ENCODE measurements around the gene RHOH.

GRCh38 chr4:40256329-40256728 lies 59.5 kb downstream of the RHOH start:
- TF ChIP-seq, protein P1, sequence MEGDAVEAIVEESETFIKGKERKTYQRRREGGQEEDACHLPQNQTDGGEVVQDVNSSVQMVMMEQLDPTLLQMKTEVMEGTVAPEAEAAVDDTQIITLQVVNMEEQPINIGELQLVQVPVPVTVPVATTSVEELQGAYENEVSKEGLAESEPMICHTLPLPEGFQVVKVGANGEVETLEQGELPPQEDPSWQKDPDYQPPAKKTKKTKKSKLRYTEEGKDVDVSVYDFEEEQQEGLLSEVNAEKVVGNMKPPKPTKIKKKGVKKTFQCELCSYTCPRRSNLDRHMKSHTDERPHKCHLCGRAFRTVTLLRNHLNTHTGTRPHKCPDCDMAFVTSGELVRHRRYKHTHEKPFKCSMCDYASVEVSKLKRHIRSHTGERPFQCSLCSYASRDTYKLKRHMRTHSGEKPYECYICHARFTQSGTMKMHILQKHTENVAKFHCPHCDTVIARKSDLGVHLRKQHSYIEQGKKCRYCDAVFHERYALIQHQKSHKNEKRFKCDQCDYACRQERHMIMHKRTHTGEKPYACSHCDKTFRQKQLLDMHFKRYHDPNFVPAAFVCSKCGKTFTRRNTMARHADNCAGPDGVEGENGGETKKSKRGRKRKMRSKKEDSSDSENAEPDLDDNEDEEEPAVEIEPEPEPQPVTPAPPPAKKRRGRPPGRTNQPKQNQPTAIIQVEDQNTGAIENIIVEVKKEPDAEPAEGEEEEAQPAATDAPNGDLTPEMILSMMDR (IDR thresholded peaks at IDR 0.05) = no peak
- peak; percentile 24 for TF ChIP-seq POLR2AphosphoS5 (IDR thresholded peaks at IDR 0.05)
